Heart right ventricle (tissue), 16 donors: ENCODE data around the gene ZNF423. TPM values are rescaled to one million over a fixed set of nuclear protein-coding genes. Genes with fewer than 3 reads are reported as not detected.

Experiments used
- ATAC-seq, 8 donors: fragments of 200-7000 bp; cut with Tn5 transposase; one replicate each; pipeline ENCODE4 v1.9.1; 2020; ENCODE audit warnings: mild to moderate bottlenecking in 8 of 8, moderate library complexity in 8 of 8, moderate number of reproducible peaks in 1 of 8
- DNase-seq, 2 donors: peaks; one replicate each; pipeline ENCODE4 v3.0.0-alpha.2; 2020
- H3K27ac ChIP-seq, 10 donors: fragments of 200-600 bp; sonication (generic) in 2 of 10; one replicate each; pipeline versions ENCODE4 v1.5.0 to v1.8.0; 2020 to 2022; ENCODE audit warnings: mild to moderate bottlenecking in 3 of 10
- H3K27me3 ChIP-seq, 7 donors: fragments of 200-600 bp; one replicate each; pipeline ENCODE4 v1.8.0; 2021 to 2022; ENCODE audit warnings: mild to moderate bottlenecking in 2 of 7
- H3K36me3 ChIP-seq, 9 donors: fragments of 200-600 bp; sonication (generic) in 1 of 9; one replicate each; pipeline versions ENCODE4 v1.5.0 to v1.8.0; 2020 to 2022; ENCODE audit warnings: mild to moderate bottlenecking in 2 of 9
- H3K4me1 ChIP-seq, 9 donors: fragments of 200-600 bp; sonication (generic) in 1 of 9; one replicate each; pipeline versions ENCODE4 v1.5.0 to v1.8.0; 2020 to 2022; ENCODE audit warnings: mild to moderate bottlenecking in 4 of 9
- H3K4me3 ChIP-seq, 10 donors: fragments of 200-600 bp; sonication (generic) in 2 of 10; one replicate each; pipeline versions ENCODE4 v1.5.0 to v1.8.0; 2020 to 2022; ENCODE audit warnings: mild to moderate bottlenecking in 7 of 10, moderate library complexity in 2 of 10
- H3K9me3 ChIP-seq, 11 donors: fragments of 200-600 bp in 10 of 11; sonication (generic) in 2 of 11; one replicate each; pipeline versions ENCODE4 v1.5.0 to v1.8.0; 2013 to 2022; ENCODE audit warnings: mild to moderate bottlenecking in 2 of 11, control low read depth in 1 of 11, moderate library complexity in 1 of 11
- WGBS, 2 donors: extraction: QIAGEN DNeasy Blood & Tissue Kit; methylation state at CpG; one replicate each; pipeline ENCODE4 v1.1.7; 2013; ENCODE audit warnings: inconsistent platforms in 1 of 2; 5-methylcytosine and 5-hydroxymethylcytosine counted together
- intact Hi-C, 10 donors: fragments of 100-400 bp; cut with DNase I; formaldehyde crosslinking; loops; one replicate each; pipeline versions ENCODE4 v1.11.1 to v1.14.2; 2022
- polyA plus RNA-seq, 2 donors: library from polyadenylated mRNA; stranded (reverse); fragments of 200-250 nt; gene quantifications; one replicate each; pipeline ENCODE4 v1.2.3, GENCODE V29; 2013
- total RNA-seq, 10 donors: library from RNA; stranded (reverse); fragmentation: NEBNext Ultra II Directional in 3 of 10; extraction: Animal tissue kit (Norgen Biotek cat#: 25700) in 3 of 10; gene quantifications; one replicate each; pipeline versions ENCODE4 v1.2.1 to v1.2.4, GENCODE V29; 2021 to 2023
- TF ChIP-seq, protein P1 (sequence below), 9 donors: fragments of 200-600 bp; sonication (generic) in 2 of 9; IDR thresholded peaks; one replicate each; pipeline versions ENCODE4 v1.5.0 to v1.8.0; 2021 to 2022; ENCODE audit warnings: antibody characterized with exemption in 9 of 9, mild to moderate bottlenecking in 5 of 9, moderate library complexity in 1 of 9
- donor health status: Arrhythmogenic right ventricular cardiomyopathy.
- donor health status: ischemic (EF 13 %, LVEDD 7.1; RV severe dilation, severe dysfunction).
- donor health status: healthy with polysubstance abuse.
- donor health status: DM: no; HTN: yes; CAD: no.
- donor health status: DM: no; HTN: no; CAD: no.
- donor health status: ischemic (EF 25% LVEDD 6.9; RV normal size, moderate dysfunction).
- donor health status: ischemic (EF 25% LVEDD 5.7; RV mildly dilated, moderate dysfunction).
- donor health status: healthy.
- donor health status: DM: yes; HTN: yes; CAD: no.
- donor health status: Ischemic cardiomyopathy.
- donor health status: ischemic (EF 35%, LVEDD 5.7; RV mildly dilated, moderate dysfunction).
- donor health status: nonischemic (EF 11% LVEDD 7.7; RV severe dilation, severe dysfunction).
- donor health status: DM: yes; HTN: yes; CAD: no.
- donor health status: PGD.
- donor health status: ischemic (EF 29% LVEDD 5.4; RV normal size, mild dysfunction).
- donor health status: nonischemic (EF 23%, LVEDD 6.1; RV moderate dilation, normal function).

ZNF423 gene
- total and polyA plus RNA-seq, 12 donors = 2.6 to 10.6 (median 7.0) TPM

DNA sequence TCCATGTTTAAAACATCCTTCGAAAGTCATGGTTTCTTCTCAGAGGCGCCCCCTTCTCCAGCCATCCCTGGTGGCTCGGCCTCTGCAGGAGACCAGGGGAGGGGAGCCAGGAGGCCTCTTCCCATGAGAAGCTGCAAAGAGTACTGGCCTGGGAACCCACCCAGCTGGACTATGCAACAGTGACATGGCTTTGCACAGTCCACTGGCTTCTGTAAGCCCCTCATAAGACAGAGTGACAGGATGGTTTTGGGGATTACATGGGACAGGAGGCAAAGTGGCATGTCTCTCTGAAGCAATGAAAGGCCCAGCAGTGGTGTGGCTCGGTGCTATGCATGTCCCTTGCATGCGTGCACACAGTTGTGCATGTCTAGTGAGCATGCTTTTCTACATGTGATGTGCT, 382.8 kb downstream of the ZNF423 start:
- Histone ChIP-seq H3K4me1 (no peaks in the 10 kb centered on the region), H3K4me3 (no peak overlapping the region), H3K9me3 (no peaks in the 10 kb centered on the region), H3K27ac (no peak overlapping the region), H3K36me3 (no peaks in the 10 kb centered on the region), H3K27me3 (peaks cover 0 to 19% (median 0%) of the 10 kb centered on the region in 7 donors)
- no peak for DNase-seq
- intact Hi-C loops = no loop called here
- WGBS, 2 donors = 73 to 84% methylated on average over 5 of the region's 5 CpGs
- TF ChIP-seq, protein P1, sequence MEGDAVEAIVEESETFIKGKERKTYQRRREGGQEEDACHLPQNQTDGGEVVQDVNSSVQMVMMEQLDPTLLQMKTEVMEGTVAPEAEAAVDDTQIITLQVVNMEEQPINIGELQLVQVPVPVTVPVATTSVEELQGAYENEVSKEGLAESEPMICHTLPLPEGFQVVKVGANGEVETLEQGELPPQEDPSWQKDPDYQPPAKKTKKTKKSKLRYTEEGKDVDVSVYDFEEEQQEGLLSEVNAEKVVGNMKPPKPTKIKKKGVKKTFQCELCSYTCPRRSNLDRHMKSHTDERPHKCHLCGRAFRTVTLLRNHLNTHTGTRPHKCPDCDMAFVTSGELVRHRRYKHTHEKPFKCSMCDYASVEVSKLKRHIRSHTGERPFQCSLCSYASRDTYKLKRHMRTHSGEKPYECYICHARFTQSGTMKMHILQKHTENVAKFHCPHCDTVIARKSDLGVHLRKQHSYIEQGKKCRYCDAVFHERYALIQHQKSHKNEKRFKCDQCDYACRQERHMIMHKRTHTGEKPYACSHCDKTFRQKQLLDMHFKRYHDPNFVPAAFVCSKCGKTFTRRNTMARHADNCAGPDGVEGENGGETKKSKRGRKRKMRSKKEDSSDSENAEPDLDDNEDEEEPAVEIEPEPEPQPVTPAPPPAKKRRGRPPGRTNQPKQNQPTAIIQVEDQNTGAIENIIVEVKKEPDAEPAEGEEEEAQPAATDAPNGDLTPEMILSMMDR (IDR thresholded peaks at IDR 0.05) = no peak
- no peak for ATAC-seq

DNA sequence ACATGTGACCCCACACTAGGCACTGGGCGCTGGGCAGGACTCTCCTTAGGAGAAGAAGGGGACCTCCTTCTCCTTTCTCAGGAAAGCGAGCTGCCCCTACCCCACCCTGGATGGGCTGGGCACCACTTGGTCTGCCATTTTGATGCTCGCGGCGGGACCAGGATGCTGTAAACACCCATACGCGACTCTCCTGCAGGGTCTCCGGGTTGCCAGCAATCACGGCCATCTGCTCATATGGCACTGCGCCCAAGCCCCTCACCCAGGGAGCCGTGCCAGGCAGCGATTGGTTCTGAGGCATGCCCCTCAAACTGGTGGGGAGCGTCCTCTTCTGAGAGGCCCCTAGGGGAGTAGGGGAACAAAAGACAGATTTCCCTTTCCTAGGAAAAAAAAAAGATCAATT, 383.3 kb downstream of the ZNF423 start:
- intact Hi-C loops = no loop called here
- H3K36me3 ChIP-seq = no peaks in the 10 kb centered on the region
- ATAC-seq (no peak), DNase-seq (no peak)
- H3K27me3 ChIP-seq = peaks cover 0 to 14% (median 0%) of the 10 kb centered on the region in 7 donors
- H3K9me3 ChIP-seq = no peaks in the 10 kb centered on the region
- TF ChIP-seq, protein P1 (IDR thresholded peaks at IDR 0.05) = no peak
- 87 to 88% methylated on average over 13 of the region's 13 CpGs for WGBS, 2 donors
- no peak overlapping the region for H3K4me3 ChIP-seq
- H3K27ac ChIP-seq = no peak overlapping the region
- no peaks in the 10 kb centered on the region for H3K4me1 ChIP-seq

DNA sequence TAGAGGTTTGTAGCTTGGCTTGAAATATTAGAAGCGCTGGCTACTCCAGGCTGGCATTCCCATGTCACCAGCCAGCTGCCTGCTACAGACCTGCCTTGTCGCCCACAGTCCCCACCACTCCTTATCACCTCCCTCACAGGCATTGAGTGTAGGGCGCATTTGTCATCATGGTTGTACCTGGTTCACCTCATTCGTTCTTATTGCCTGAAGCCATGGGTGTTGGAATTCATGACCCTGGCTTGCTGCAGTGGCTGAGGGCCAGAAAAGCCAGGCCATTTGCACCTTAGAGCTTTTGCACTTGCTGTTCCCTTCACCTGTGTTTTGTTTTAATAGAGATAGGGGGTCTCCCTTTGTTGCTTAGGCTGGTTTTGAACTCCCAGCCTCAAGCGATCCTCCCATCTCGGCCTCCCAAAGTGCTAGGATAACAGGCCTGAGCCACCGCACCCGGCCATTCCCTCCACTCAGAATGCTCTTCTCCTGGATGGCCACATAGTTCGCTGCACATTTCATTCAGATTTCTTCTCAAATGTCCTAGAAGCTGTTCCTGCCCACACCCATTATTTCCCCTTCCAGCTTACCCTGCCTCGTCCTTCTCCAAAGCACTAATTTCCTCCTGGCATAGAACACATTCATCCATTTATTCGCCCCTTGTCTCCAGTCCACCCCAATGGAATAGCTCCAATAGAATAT, 384.7 kb downstream of the ZNF423 start:
- no peaks in the 10 kb centered on the region for H3K36me3 ChIP-seq
- ATAC-seq = no peak
- TF ChIP-seq, protein P1 (IDR thresholded peaks at IDR 0.05) = no peak
- peaks cover 0 to 8% (median 0%) of the 10 kb centered on the region in 7 donors for H3K27me3 ChIP-seq
- no peaks in the 10 kb centered on the region for H3K4me1 ChIP-seq
- 88 to 91% methylated on average over 11 of the region's 11 CpGs for WGBS, 2 donors
- H3K9me3 ChIP-seq = no peaks in the 10 kb centered on the region
- H3K4me3 ChIP-seq = no peak overlapping the region
- DNase-seq = no peak
- intact Hi-C loops = no loop called here
- no peak overlapping the region for H3K27ac ChIP-seq

DNA sequence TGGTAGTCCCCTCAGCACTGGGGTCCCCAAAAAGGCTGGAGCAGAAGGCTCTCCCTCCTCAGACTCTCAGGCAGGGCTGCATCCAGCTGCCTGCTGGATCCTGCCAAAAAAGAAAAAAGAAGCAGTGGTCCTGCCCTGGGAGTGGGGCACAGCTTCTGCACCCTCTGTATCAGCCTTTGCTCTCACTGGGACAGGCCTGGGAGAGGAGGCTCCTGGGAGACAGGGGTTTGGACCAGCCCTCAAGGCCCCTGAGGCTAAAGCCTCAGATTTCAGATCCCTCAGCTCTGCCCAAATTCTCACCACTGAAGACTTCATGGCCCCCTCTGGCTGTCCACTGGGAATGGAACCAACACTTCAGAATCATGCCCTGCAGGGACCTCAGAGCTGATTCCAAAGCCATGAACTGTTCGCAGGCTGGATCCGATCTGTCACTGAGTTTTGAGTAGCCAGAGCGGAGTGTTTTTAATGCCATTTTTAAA, 385.4 kb downstream of the ZNF423 start:
- TF ChIP-seq, protein P1 (IDR thresholded peaks at IDR 0.05) = no peak
- H3K4me1 ChIP-seq = no peaks in the 10 kb centered on the region
- H3K27ac ChIP-seq = no peak overlapping the region
- peaks cover 0 to 7% (median 0%) of the 10 kb centered on the region in 7 donors for H3K27me3 ChIP-seq
- H3K4me3 ChIP-seq = no peak overlapping the region
- H3K36me3 ChIP-seq = no peaks in the 10 kb centered on the region
- no peaks in the 10 kb centered on the region for H3K9me3 ChIP-seq
- DNase-seq (no peak), ATAC-seq (no peak)
- intact Hi-C loops = no loop called here
- WGBS, 2 donors = 85 to 91% methylated on average over 3 of the region's 3 CpGs
